Trophoblast cell (in vitro differentiated cells and primary cell): ENCODE results near the gene JMJD1C.

Source experiments
- DNase-seq, 2 donors: peaks; one replicate each; pipeline ENCODE4 v3.0.0-alpha.2; 2016
- H2AFZ ChIP-seq: 2 replicates; pipeline ENCODE4 v1.6.1; 2013; ENCODE audit warnings: low read length, moderate library complexity, mild to moderate bottlenecking; ENCODE audit not compliant: insufficient read depth, poor library complexity
- H2AK5ac ChIP-seq: 2 replicates; pipeline ENCODE4 v1.6.1; 2013; ENCODE audit warnings: mild to moderate bottlenecking, low read length
- H2BK120ac ChIP-seq: 2 replicates; pipeline ENCODE4 v1.6.1; 2013; ENCODE audit warnings: low read length, mild to moderate bottlenecking, moderate library complexity; ENCODE audit not compliant: insufficient read depth, poor library complexity
- H2BK12ac ChIP-seq: 2 replicates; pipeline ENCODE4 v1.6.1; 2013; ENCODE audit warnings: mild to moderate bottlenecking, low read length, moderate library complexity
- H2BK5ac ChIP-seq: 2 replicates; pipeline ENCODE4 v1.6.1; 2013; ENCODE audit warnings: low read length, low read depth, moderate library complexity, mild to moderate bottlenecking; ENCODE audit not compliant: poor library complexity
- H3K14ac ChIP-seq: 2 replicates; pipeline ENCODE4 v1.6.1; 2013; ENCODE audit warnings: mild to moderate bottlenecking, low read length
- H3K18ac ChIP-seq: 2 replicates; pipeline ENCODE4 v1.6.1; 2013; ENCODE audit warnings: mild to moderate bottlenecking, low read length
- H3K23ac ChIP-seq: 2 replicates; pipeline ENCODE4 v1.6.1; 2013; ENCODE audit warnings: low read length
- H3K27ac ChIP-seq: 2 replicates; pipeline ENCODE4 v1.5.1; 2013; ENCODE audit warnings: low read depth, mild to moderate bottlenecking, inconsistent platforms, low read length, moderate library complexity
- H3K27me3 ChIP-seq: 2 replicates; pipeline ENCODE4 v1.6.1; 2013; ENCODE audit warnings: inconsistent platforms, mild to moderate bottlenecking, low read length, moderate library complexity; ENCODE audit not compliant: insufficient read depth
- H3K36me3 ChIP-seq, 2 experiments: 1 replicate in 1 of 2; 2 replicates in 1 of 2; pipeline ENCODE4 v1.6.1; 2013; ENCODE audit warnings: low read length in 2 of 2, mild to moderate bottlenecking in 2 of 2, moderate library complexity in 1 of 2; ENCODE audit not compliant: insufficient read depth in 2 of 2, control insufficient read depth in 1 of 2
- H3K4ac ChIP-seq: 2 replicates; pipeline ENCODE4 v1.6.1; 2013; ENCODE audit warnings: low read depth, mild to moderate bottlenecking, low read length, moderate library complexity
- H3K4me1 ChIP-seq, 2 experiments: 1 replicate in 1 of 2; 2 replicates in 1 of 2; pipeline ENCODE4 v1.6.1; 2013; ENCODE audit warnings: low read length in 2 of 2, mild to moderate bottlenecking in 2 of 2, moderate library complexity in 1 of 2; ENCODE audit not compliant: insufficient read depth in 2 of 2, control insufficient read depth in 1 of 2
- H3K4me2 ChIP-seq: 2 replicates; pipeline ENCODE4 v1.6.1; 2013; ENCODE audit warnings: inconsistent platforms, mild to moderate bottlenecking, low read length, moderate library complexity
- H3K4me3 ChIP-seq: 2 replicates; pipeline ENCODE4 v1.5.1; 2013; ENCODE audit warnings: mild to moderate bottlenecking, low read depth, low read length, inconsistent platforms
- H3K79me1 ChIP-seq: one replicate; pipeline ENCODE4 v1.6.1; 2013; ENCODE audit warnings: low read length
- H3K79me2 ChIP-seq: 2 replicates; pipeline ENCODE4 v1.6.1; 2013; ENCODE audit warnings: low read length, mild to moderate bottlenecking; ENCODE audit not compliant: control insufficient read depth, insufficient read depth, poor library complexity
- H3K9ac ChIP-seq: 2 replicates; pipeline ENCODE4 v1.6.1; 2013; ENCODE audit warnings: mild to moderate bottlenecking, low read length
- H3K9me3 ChIP-seq: 2 replicates; pipeline ENCODE4 v1.6.1; 2013; ENCODE audit warnings: low read depth, mild to moderate bottlenecking, control low read depth, inconsistent platforms, low read length; ENCODE audit not compliant: insufficient read depth
- H4K12ac ChIP-seq: 2 replicates; pipeline ENCODE4 v1.6.1; 2013; ENCODE audit warnings: low read depth, mild to moderate bottlenecking, low read length, moderate library complexity
- H4K8ac ChIP-seq: 2 replicates; pipeline ENCODE4 v1.6.1; 2013; ENCODE audit warnings: low read depth, mild to moderate bottlenecking, low read length, moderate library complexity
- H4K91ac ChIP-seq: one replicate; pipeline ENCODE4 v1.6.1; 2013; ENCODE audit warnings: low read depth, mild to moderate bottlenecking, low read length, moderate library complexity
- WGBS: extraction: QIAGEN DNeasy Blood & Tissue Kit; methylation state at CpG from one replicate; pipeline ENCODE4 v1.1.7; 2013; ENCODE audit warnings: missing lambda C conversion rate; ENCODE audit not compliant: insufficient read length, insufficient coverage; ENCODE audit errors: extremely low coverage; 5-methylcytosine and 5-hydroxymethylcytosine counted together

The JMJD1C gene

GRCh38 chr10:63125459-63125858 is 340.3 kb downstream of the JMJD1C start:
- H3K4me3 ChIP-seq: no peak overlapping the region
- H4K12ac ChIP-seq: no peak overlapping the region
- no peaks in the 10 kb centered on the region for H3K4me1 ChIP-seq
- H2AK5ac ChIP-seq: no peak overlapping the region
- H3K9ac ChIP-seq: no peak overlapping the region
- WGBS: no CpG with 5 or more reads among the region's 2 CpGs
- no peaks in the 10 kb centered on the region for H3K79me1 ChIP-seq
- H3K36me3 ChIP-seq: no peaks in the 10 kb centered on the region
- H3K27ac ChIP-seq: no peak overlapping the region
- no peak overlapping the region for H3K4me2 ChIP-seq
- H3K27me3 ChIP-seq: no peaks in the 10 kb centered on the region
- H4K91ac ChIP-seq: no peak overlapping the region
- no peaks in the 10 kb centered on the region for H3K79me2 ChIP-seq
- H3K18ac ChIP-seq: no peak overlapping the region
- no peak overlapping the region for H3K14ac ChIP-seq
- H2BK5ac ChIP-seq: no peak overlapping the region
- no peak overlapping the region for H4K8ac ChIP-seq
- no peak overlapping the region for H3K23ac ChIP-seq
- no peak overlapping the region for H2BK120ac ChIP-seq
- no peak overlapping the region for H3K4ac ChIP-seq
- H3K9me3 ChIP-seq: no peaks in the 10 kb centered on the region
- no peak overlapping the region for H2AFZ ChIP-seq
- no peak overlapping the region for H2BK12ac ChIP-seq
- DNase-seq: no peak

GRCh38 chr10:63123727-63124362 is 341.9 kb downstream of the JMJD1C start:
- Histone ChIP-seq H2BK12ac (no peak overlapping the region), H2BK5ac (no peak overlapping the region), H4K91ac (no peak overlapping the region), H3K79me2 (no peaks in the 10 kb centered on the region), H3K79me1 (no peaks in the 10 kb centered on the region), H3K14ac (no peak overlapping the region), H3K4me2 (no peak overlapping the region), H3K36me3 (no peaks in the 10 kb centered on the region), H3K18ac (no peak overlapping the region), H2BK120ac (no peak overlapping the region), H3K9me3 (peaks cover 2% of the 10 kb centered on the region), H3K27me3 (no peaks in the 10 kb centered on the region), H3K4ac (no peak overlapping the region), H3K27ac (no peak overlapping the region), H3K23ac (no peak overlapping the region), H3K4me1 (no peaks in the 10 kb centered on the region), H3K9ac (no peak overlapping the region), H4K12ac (no peak overlapping the region), H2AK5ac (no peak overlapping the region), H4K8ac (no peak overlapping the region), H3K4me3 (no peak overlapping the region), H2AFZ (no peak overlapping the region)
- DNase-seq: no peak
- no CpG with 5 or more reads among the region's 2 CpGs for WGBS

GRCh38 chr10:63120554-63120953 is 345.2 kb downstream of the JMJD1C start:
- H3K9ac ChIP-seq: no peak overlapping the region
- no peak for DNase-seq
- H3K14ac ChIP-seq: no peak overlapping the region
- no peak overlapping the region for H2BK5ac ChIP-seq
- no peak overlapping the region for H3K4ac ChIP-seq
- no peak overlapping the region for H3K23ac ChIP-seq
- no peak overlapping the region for H4K12ac ChIP-seq
- H3K9me3 ChIP-seq: peaks cover 2% of the 10 kb centered on the region
- no peaks in the 10 kb centered on the region for H3K79me2 ChIP-seq
- no peak overlapping the region for H4K8ac ChIP-seq
- no peak overlapping the region for H2BK12ac ChIP-seq
- H3K27me3 ChIP-seq: no peaks in the 10 kb centered on the region
- no peak overlapping the region for H3K27ac ChIP-seq
- H3K79me1 ChIP-seq: peaks cover 3% of the 10 kb centered on the region
- H4K91ac ChIP-seq: no peak overlapping the region
- no peak overlapping the region for H3K18ac ChIP-seq
- H3K4me3 ChIP-seq: no peak overlapping the region
- H3K4me2 ChIP-seq: no peak overlapping the region
- H3K4me1 ChIP-seq: no peaks in the 10 kb centered on the region
- no peak overlapping the region for H2BK120ac ChIP-seq
- no peak overlapping the region for H2AFZ ChIP-seq
- H2AK5ac ChIP-seq: no peak overlapping the region
- H3K36me3 ChIP-seq: no peaks in the 10 kb centered on the region

- DNase-seq: no peak
- Histone ChIP-seq H3K4me1 (peaks cover 0 to 2% of the 10 kb centered on the region in 2 experiments), H3K27me3 (no peaks in the 10 kb centered on the region), H4K12ac (no peak overlapping the region), H3K18ac (no peak overlapping the region), H3K9ac (no peak overlapping the region), H3K4me2 (no peak overlapping the region), H3K79me1 (peaks cover 7% of the 10 kb centered on the region), H2AK5ac (no peak overlapping the region), H2AFZ (no peak overlapping the region), H4K8ac (no peak overlapping the region), H3K14ac (no peak overlapping the region), H3K23ac (no peak overlapping the region), H3K9me3 (peaks cover 2% of the 10 kb centered on the region), H3K4me3 (no peak overlapping the region), H2BK5ac (no peak overlapping the region), H3K4ac (no peak overlapping the region), H2BK12ac (no peak overlapping the region), H3K36me3 (no peaks in the 10 kb centered on the region), H4K91ac (no peak overlapping the region), H3K79me2 (no peaks in the 10 kb centered on the region), H3K27ac (no peak overlapping the region), H2BK120ac (no peak overlapping the region)
These were observed 346.7 kb downstream of the JMJD1C start for GRCh38 chr10:63119041-63119440.
